ENCODE measurements around the gene TNFRSF14.
"Not testable (repeated sequence)": the region's sequence is repeated elsewhere in the genome, so short reads cannot be mapped to it uniquely, and the experiment has no call there.

Gene TNFRSF14

DNA sequence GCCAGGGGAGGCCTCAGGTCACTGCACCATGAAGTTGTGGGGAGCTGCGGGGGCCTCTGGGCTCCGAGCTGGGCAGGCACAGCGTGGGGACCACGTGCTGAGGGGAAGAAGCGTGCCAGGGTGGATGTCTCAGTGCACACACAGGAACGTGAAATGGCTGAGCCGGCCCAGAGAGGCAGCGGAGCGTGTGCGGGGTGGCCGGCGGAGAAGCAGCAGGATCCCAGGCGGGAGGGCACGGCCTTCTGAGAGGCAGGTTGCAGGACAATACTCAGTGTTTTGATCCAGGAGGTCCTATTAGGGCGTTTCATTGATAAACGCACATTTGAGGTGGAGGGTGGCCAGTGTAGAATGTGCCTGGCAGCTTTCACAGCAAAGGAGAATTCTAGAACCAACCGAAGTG is 12.9 kb downstream of the TNFRSF14 start:
- TF ChIP-seq ESRRG (CRISPR knock-in tag; IDR thresholded peaks at IDR 0.05) (no peak), GLIS3 (CRISPR knock-in tag; IDR thresholded peaks at IDR 0.05) (no peak), TCF4 (CRISPR knock-in tag; IDR thresholded peaks at IDR 0.05; ENCODE audit: borderline replicate concordance) (no peak), ISL1 (CRISPR knock-in tag; IDR thresholded peaks at IDR 0.05) (no peak), SNAI2 (CRISPR knock-in tag; IDR thresholded peaks at IDR 0.05) (no peak), ZFP3 (CRISPR knock-in tag; IDR thresholded peaks at IDR 0.05) (no peak), PPARA (CRISPR knock-in tag; IDR thresholded peaks at IDR 0.05; ENCODE audit: borderline replicate concordance) (no peak), ZNF8 (CRISPR knock-in tag; IDR thresholded peaks at IDR 0.05) (no peak), BACH2 (CRISPR knock-in tag; IDR thresholded peaks at IDR 0.05; ENCODE audit: borderline replicate concordance) (no peak), ARNTL (CRISPR knock-in tag; IDR thresholded peaks at IDR 0.05; ENCODE audit: borderline replicate concordance, low read depth) (no peak), RARB (CRISPR knock-in tag; IDR thresholded peaks at IDR 0.05) (no peak), ZNF565 (CRISPR knock-in tag; conservative IDR thresholded peaks at IDR 0.05; ENCODE audit: low read depth) (no peak), ZNF70 (CRISPR knock-in tag; IDR thresholded peaks at IDR 0.05) (no peak), CSDC2 (CRISPR knock-in tag; IDR thresholded peaks at IDR 0.05) (no peak)
- TF ChIP-seq, protein P1, sequence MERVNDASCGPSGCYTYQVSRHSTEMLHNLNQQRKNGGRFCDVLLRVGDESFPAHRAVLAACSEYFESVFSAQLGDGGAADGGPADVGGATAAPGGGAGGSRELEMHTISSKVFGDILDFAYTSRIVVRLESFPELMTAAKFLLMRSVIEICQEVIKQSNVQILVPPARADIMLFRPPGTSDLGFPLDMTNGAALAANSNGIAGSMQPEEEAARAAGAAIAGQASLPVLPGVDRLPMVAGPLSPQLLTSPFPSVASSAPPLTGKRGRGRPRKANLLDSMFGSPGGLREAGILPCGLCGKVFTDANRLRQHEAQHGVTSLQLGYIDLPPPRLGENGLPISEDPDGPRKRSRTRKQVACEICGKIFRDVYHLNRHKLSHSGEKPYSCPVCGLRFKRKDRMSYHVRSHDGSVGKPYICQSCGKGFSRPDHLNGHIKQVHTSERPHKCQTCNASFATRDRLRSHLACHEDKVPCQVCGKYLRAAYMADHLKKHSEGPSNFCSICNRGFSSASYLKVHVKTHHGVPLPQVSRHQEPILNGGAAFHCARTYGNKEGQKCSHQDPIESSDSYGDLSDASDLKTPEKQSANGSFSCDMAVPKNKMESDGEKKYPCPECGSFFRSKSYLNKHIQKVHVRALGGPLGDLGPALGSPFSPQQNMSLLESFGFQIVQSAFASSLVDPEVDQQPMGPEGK (CRISPR knock-in tag; IDR thresholded peaks at IDR 0.05; ENCODE audit: borderline replicate concordance): no peak
- TF ChIP-seq, protein P2, sequence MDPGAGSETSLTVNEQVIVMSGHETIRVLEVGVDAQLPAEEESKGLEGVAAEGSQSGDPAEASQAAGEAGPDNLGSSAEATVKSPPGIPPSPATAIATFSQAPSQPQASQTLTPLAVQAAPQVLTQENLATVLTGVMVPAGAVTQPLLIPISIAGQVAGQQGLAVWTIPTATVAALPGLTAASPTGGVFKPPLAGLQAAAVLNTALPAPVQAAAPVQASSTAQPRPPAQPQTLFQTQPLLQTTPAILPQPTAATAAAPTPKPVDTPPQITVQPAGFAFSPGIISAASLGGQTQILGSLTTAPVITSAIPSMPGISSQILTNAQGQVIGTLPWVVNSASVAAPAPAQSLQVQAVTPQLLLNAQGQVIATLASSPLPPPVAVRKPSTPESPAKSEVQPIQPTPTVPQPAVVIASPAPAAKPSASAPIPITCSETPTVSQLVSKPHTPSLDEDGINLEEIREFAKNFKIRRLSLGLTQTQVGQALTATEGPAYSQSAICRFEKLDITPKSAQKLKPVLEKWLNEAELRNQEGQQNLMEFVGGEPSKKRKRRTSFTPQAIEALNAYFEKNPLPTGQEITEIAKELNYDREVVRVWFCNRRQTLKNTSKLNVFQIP (CRISPR knock-in tag; IDR thresholded peaks at IDR 0.05; ENCODE audit: borderline replicate concordance, low read depth): no peak
- TF ChIP-seq, protein P3, sequence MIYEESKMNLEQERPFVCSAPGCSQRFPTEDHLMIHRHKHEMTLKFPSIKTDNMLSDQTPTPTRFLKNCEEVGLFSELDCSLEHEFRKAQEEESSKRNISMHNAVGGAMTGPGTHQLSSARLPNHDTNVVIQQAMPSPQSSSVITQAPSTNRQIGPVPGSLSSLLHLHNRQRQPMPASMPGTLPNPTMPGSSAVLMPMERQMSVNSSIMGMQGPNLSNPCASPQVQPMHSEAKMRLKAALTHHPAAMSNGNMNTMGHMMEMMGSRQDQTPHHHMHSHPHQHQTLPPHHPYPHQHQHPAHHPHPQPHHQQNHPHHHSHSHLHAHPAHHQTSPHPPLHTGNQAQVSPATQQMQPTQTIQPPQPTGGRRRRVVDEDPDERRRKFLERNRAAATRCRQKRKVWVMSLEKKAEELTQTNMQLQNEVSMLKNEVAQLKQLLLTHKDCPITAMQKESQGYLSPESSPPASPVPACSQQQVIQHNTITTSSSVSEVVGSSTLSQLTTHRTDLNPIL (CRISPR knock-in tag; IDR thresholded peaks at IDR 0.05; ENCODE audit: low read depth): no peak
- TF ChIP-seq, protein P4, sequence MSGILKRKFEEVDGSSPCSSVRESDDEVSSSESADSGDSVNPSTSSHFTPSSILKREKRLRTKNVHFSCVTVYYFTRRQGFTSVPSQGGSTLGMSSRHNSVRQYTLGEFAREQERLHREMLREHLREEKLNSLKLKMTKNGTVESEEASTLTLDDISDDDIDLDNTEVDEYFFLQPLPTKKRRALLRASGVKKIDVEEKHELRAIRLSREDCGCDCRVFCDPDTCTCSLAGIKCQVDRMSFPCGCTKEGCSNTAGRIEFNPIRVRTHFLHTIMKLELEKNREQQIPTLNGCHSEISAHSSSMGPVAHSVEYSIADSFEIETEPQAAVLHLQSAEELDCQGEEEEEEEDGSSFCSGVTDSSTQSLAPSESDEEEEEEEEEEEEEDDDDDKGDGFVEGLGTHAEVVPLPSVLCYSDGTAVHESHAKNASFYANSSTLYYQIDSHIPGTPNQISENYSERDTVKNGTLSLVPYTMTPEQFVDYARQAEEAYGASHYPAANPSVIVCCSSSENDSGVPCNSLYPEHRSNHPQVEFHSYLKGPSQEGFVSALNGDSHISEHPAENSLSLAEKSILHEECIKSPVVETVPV (CRISPR knock-in tag; IDR thresholded peaks at IDR 0.05): no peak
- TF ChIP-seq, protein P5, sequence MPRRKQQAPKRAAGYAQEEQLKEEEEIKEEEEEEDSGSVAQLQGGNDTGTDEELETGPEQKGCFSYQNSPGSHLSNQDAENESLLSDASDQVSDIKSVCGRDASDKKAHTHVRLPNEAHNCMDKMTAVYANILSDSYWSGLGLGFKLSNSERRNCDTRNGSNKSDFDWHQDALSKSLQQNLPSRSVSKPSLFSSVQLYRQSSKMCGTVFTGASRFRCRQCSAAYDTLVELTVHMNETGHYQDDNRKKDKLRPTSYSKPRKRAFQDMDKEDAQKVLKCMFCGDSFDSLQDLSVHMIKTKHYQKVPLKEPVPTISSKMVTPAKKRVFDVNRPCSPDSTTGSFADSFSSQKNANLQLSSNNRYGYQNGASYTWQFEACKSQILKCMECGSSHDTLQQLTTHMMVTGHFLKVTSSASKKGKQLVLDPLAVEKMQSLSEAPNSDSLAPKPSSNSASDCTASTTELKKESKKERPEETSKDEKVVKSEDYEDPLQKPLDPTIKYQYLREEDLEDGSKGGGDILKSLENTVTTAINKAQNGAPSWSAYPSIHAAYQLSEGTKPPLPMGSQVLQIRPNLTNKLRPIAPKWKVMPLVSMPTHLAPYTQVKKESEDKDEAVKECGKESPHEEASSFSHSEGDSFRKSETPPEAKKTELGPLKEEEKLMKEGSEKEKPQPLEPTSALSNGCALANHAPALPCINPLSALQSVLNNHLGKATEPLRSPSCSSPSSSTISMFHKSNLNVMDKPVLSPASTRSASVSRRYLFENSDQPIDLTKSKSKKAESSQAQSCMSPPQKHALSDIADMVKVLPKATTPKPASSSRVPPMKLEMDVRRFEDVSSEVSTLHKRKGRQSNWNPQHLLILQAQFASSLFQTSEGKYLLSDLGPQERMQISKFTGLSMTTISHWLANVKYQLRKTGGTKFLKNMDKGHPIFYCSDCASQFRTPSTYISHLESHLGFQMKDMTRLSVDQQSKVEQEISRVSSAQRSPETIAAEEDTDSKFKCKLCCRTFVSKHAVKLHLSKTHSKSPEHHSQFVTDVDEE (CRISPR knock-in tag; IDR thresholded peaks at IDR 0.05): no peak
- ATAC-seq: no peak

DNA sequence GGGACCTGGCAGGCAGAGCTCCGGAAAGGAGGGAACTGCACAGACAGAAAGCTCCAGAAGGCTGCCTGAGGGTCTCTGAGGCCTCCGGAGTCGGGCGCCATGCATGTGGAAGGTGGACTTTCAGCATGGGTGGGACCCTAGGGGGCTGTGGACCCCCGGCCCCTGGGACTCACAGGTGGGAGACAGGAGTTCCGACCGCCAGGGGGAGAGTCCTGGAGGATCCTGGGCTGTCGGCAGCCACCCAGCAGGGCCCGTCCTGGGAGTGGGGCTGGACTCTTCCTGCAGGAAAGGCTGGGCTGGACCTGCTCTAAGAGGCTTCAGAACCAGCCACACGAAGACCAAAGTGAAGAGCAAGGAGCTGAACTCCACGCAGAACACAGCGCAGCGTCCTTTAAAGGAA is 13.5 kb downstream of the TNFRSF14 start:
- not testable (repeated sequence) for ATAC-seq

DNA sequence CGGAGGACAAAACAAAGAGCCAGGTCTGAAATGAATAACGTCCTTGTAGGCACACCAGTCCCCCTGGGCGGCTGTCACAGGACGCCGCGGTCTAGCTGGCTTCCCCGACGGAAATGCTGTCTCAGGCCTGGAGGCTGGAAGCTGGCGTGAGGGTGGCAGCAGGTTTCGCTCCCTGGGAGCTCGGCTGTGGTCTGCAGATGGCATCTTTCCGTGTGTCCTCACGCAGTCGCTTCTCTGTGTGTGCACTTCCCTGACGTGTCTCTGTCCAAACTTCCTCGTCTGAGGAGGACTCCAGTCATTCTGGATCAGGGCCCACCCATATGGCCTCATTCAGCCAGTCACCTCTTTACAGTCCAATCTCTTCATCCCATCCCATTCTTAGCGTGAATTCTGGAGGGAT is 14.2 kb downstream of the TNFRSF14 start:
- no peak for ATAC-seq
- TF ChIP-seq, protein P3 (CRISPR knock-in tag; IDR thresholded peaks at IDR 0.05; ENCODE audit: low read depth): no peak
- no peak for TF ChIP-seq ISL1 (CRISPR knock-in tag; IDR thresholded peaks at IDR 0.05)
- no peak for TF ChIP-seq ZFP30 (CRISPR knock-in tag; IDR thresholded peaks at IDR 0.05)
- TF ChIP-seq, protein P1 (CRISPR knock-in tag; IDR thresholded peaks at IDR 0.05; ENCODE audit: borderline replicate concordance): no peak
- no peak for TF ChIP-seq TOX (CRISPR knock-in tag; IDR thresholded peaks at IDR 0.05; ENCODE audit: borderline replicate concordance)
- TF ChIP-seq BACH2 (CRISPR knock-in tag; IDR thresholded peaks at IDR 0.05; ENCODE audit: borderline replicate concordance): no peak
- TF ChIP-seq ARNTL (CRISPR knock-in tag; IDR thresholded peaks at IDR 0.05; ENCODE audit: borderline replicate concordance, low read depth): no peak
- no peak for TF ChIP-seq TCF4 (CRISPR knock-in tag; IDR thresholded peaks at IDR 0.05; ENCODE audit: borderline replicate concordance)
- TF ChIP-seq, protein P5 (CRISPR knock-in tag; IDR thresholded peaks at IDR 0.05): no peak
- no peak for TF ChIP-seq SNAI2 (CRISPR knock-in tag; IDR thresholded peaks at IDR 0.05)
- TF ChIP-seq ZNF565 (CRISPR knock-in tag; conservative IDR thresholded peaks at IDR 0.05; ENCODE audit: low read depth): no peak
- TF ChIP-seq PPARA (CRISPR knock-in tag; IDR thresholded peaks at IDR 0.05; ENCODE audit: borderline replicate concordance): no peak
- no peak for TF ChIP-seq ZNF70 (CRISPR knock-in tag; IDR thresholded peaks at IDR 0.05)
- no peak for TF ChIP-seq ZC3H10 (CRISPR knock-in tag; IDR thresholded peaks at IDR 0.05)
- no peak for TF ChIP-seq ESRRG (CRISPR knock-in tag; IDR thresholded peaks at IDR 0.05)

All from SK-N-SH treated with all-trans-retinoic acid at 6 μM for 48 hours (cell line).